Right kidney (tissue), 1 donor: ENCODE results near the gene ATE1.
"Not testable (repeated sequence)": the region's sequence is repeated elsewhere in the genome, so short reads cannot be mapped to it uniquely, and the experiment has no call there.

Experiments used
- DNase-seq: peaks from one replicate; pipeline ENCODE4 v3.0.0-alpha.2; 2016

ATE1 gene

DNA sequence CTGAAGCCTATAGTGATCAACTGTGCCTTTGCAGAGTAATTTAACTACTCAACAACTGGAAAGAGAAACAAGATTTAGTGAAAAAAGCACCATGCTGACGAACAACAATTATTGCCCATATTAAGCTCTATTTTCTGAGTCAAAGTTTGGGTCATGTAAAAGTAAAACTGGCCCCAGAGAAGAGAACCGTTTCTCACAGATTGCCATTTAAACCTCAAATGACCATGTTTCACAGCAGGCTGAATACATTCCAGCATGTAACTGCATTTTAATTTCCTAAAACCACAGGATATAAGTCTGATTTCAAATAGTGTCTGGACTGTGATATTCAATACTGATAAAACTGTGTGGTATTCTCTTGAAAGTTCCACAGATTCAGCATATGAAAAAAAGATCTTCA, 140.7 kb downstream of the ATE1 start:
- no peak for DNase-seq

DNA sequence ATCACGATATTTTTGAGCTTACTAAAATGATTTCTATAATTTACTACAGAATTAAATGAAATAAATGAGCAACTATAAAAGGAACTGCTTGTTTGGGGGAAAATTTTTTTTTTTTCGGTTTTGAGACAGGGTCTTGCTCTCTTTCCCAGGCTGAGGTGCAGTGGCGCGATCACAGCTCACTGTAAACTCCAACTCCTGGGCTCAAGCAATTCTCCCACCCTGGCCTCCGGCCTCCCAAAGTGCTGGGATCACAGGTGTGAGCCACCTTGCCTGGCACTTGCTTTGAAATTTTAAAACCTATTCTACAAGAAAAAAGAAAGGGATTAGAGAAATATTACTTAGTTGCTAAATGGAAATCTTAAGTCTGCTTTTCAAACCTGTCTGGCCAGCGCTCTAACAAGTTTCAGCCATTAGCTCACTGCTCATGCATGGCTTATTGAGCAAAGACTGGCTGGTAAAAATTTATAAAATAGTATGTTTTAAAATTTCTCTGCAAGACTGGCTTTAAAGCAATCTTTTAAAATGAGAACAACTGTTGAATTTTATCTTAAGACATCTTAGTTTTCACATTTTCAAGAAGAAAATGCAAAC, 144.0 kb downstream of the ATE1 start:
- DNase-seq, result no peak

DNA sequence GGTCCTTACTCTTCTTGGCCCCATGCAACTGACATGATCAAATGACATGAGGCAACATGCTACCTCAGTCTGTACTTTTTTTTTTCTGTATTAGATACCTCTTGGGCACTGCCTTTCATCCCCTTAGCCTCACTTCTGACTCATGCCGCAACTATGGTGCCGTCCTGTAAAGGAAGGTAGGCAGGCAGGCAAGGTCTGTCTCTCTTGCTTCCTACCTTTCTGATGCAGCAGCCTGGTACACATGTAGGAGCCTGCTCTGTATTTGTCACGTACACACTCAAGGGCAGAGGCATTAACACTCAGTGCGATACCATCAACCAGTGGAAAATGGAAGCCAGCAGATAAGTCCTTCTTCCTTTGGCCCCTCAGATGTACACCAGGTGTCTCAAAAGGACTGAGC, 146.7 kb downstream of the ATE1 start:
- DNase-seq, result no peak

DNA sequence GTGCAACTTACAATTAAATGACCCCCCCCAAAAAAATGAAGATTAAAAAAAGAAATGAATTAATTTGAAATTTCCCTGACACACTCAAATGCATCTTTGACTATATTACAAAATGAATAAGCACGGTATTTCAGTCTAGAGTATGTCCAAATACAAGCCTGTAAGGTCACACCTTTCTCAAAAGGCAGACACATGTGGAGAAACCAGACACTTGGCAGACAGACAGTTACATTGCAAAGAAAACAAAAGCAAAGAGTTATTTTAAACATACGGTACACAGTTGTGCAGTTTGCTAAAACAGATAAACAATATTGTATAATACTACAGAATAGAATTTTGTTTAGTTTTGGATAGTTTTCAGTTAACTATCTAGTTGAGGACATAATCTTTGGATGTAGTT, 153.0 kb downstream of the ATE1 start:
- no peak for DNase-seq

DNA sequence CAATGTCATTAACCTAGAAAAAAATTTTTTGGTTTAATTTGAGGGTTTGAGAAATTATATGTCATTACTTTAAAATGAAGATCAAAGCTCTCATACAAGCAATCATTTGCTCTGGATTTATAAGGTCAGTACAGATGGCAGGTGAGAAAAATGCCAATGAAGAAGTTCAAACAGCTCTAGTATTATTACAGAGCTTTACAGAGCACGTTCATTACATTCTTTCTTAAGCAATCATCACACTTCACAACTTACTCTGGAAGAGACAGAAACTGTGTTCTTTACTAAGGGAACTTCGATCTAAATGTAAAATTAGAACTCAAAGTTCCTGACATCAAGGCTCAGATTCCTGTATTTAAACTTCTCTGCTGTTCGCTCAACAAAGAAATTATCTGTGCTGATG, 153.4 kb downstream of the ATE1 start:
- DNase-seq, result no peak

DNA sequence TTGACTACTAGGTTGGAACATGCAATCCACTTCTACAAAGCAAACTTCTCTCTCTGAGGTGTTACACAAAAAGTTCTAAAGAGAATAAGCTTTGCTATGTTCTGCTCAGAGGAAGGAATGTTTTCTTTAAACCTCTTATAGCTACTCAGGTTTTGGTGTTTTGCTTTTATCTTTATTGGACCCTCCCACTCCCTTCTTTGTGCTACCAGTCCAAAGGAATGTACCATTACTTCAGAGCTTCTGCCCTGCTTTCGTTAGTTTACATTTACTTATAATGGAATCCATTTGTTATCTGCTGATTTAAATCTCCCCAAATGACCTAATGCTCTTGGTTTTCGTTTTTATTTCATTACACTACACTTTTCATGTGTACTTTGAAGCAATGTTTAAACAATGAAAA, 154.9 kb downstream of the ATE1 start:
- no peak for DNase-seq

DNA sequence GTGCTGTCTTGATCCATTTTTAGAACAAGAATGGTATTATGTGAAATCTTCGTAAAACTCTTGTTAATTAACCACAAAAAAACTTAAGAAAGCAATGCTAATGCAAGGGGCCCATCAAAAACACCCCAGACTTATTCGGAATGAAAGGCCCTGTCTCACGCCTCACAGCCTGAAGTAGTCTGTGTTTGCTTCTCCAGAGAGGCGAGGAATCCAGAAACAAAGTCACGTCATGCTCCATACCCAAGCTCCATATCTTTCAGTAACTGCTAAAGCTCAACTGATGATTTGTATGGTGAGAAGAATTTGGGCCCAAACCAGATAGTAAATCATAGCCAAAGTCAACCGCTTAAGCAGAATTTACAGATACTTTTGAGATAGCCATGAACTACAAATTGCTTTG, 155.4 kb downstream of the ATE1 start:
- no peak for DNase-seq

DNA sequence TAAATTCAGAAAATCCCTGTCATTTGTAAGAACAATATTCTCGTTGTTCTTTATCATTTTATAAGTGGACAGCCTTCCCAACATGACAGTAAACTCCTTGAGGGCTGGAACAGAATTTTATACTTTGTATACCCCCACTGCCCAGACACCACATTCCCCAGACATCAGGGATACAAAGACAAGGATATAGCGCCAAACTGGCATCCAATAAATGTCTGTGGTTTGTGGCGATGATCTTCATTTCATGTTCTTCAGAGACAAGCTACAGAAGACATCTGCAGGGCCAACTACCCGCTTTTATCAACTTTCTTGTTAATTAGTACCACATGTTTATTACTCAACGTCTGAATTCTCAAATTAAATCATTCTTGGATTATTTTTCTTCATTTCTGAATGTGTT, 155.9 kb downstream of the ATE1 start:
- no peak for DNase-seq

DNA sequence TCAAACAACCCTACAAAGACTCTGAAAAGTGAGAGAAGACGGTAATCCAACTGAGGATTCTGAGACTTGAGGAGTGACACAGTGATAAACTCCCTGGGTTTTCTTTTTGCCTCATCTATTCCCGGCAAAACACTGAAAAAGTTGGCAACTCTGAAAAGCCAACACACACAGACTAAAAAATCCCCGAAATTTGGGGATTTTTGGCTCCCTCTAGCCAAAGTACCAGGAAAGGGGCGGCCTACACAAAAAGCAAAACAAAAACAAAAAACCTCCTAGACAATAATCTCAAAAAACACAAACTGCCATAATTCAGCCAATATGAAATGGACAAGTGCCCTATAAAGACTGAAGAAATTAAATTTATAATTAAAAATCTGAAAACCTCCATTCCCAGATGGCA, 161.4 kb downstream of the ATE1 start:
- no peak for DNase-seq

DNA sequence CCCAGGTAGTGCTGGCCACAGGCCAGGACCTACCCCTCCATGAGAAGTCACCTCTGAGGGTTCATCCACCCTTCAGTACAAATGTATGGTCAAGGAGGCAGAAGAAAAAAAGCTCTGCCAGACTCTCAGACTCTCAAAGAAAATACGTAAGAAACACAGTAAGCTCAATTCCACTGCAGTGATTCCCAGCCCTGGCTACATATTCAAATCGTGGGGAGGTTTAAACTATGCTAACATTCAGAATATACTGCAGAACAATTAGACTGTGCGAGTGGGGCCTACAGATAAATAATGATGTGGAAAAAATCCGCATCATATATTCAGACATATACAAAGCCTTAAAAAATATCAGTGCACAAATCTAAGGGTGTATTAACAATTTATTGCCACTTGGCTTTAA, 162.6 kb downstream of the ATE1 start:
- no peak for DNase-seq

DNA sequence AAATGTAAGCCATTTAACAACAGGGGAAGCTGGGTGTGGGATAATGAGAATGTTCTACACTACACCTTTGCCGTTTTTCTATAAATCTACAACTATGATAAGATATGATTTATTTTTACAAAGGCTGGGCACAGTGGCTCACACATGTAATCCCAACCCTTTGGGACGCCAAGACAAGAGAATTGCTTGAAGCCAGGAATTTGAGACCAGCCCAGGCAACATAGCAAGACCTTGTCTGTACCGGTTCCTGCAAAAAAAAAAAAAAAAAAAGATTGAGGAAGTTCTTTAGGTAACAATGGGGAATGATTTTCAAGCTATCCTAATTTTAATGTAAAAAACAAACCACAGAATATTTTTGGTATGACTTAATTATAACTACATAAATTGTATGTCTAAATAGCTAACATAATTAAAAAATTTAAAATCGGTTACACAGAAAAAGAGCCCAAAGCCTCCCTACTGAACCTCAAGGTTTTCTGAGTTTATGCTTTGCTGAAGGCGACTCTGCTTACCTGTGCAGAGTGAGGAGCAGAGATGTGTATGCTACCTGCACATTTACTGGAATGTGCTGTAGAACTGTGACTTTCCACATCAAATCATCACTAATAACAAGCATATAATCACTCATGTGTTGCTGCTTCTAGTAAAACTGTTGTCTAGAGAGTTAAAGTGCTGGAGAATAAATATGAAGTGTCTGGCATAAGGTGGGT, 163.4 kb downstream of the ATE1 start:
- no peak for DNase-seq

DNA sequence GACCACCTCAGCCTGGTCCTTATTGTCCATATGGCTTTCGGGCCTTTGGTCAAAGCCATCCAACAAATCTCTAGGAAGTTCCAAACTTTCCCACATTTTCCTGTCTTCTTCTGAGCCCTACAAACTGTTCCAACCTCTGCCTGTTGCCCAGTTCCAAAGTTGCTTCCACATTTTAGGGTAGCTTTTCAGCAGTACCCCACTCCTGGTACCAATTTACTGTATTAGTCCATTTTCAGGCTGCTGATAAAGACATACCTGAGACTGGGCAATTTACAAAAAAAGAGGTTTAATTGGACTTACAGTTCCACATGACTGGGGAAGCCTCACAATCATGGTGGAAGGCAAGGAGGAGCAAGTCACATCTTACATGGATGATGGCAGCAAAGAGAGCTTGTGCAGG, 170.6 kb downstream of the ATE1 start:
- DNase-seq, result not testable (repeated sequence)

DNA sequence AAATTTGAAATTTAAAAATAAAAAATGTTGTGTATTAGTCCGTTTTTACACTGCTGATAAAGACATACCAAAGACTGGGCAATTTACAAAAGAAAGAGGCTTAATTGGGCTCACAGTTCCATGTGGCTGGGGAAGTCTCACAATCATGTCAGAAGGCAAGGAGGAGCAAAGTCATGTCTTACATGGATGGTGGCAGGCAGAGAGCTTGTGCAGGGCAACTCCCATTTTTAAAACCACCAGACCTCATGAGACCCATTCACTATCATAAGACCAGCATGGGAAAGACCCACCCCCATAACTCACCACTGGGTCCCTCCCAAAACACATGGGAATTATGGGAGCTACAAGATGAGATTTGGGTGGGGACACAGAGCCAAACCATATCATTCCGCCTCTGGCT, 172.3 kb downstream of the ATE1 start:
- not testable (repeated sequence) for DNase-seq

DNA sequence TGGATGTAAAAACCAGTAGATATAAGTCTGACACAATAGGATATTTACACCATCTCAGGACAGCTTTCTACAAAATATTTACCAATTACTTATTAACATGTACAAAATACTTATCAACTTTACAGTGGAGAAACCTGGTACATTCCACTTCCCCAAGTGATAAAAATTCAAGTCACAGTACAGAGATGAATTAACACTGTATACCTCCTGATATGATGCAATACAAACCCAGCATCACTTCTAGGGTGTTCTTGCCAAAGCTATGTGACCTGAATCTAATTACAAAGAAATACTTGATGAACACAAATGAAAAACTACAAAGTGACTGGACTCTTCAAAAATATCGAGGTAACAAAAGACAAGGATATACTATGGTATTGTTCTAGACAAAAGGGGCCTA, 173.2 kb downstream of the ATE1 start:
- no peak for DNase-seq

DNA sequence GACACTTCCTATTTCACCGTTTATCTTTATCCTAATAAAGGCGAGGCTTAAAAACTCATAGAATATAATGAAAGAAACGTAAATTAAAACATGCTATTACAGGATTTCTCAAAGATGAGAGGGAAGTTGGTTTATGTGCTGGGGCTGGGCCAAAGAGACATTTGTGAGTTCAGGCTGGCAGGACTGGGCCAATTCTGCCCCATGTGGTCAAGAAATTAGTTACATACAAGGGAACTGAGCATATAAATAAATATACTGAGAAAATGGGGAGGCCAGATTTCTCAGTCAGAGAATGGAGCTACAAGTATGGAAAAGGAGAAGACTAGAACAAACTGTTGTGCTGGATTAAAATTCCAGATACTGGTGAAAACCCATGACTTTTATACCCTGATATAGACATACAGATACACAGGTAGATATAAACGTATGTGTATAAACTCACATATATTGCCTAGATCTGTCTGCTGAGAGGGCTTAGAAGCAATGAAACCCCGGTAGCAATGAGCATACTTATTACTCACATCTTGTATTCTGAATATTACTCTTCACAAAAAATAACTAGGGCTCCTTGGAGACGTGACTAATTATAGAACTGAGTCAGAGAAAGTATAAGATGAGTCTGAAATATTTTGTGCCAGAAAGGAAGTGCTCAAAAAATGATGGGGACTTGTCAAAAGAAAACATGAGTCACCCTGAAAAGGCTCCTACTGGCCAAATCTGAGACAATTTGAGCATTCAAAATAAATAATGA, 173.9 kb downstream of the ATE1 start:
- DNase-seq, result no peak

DNA sequence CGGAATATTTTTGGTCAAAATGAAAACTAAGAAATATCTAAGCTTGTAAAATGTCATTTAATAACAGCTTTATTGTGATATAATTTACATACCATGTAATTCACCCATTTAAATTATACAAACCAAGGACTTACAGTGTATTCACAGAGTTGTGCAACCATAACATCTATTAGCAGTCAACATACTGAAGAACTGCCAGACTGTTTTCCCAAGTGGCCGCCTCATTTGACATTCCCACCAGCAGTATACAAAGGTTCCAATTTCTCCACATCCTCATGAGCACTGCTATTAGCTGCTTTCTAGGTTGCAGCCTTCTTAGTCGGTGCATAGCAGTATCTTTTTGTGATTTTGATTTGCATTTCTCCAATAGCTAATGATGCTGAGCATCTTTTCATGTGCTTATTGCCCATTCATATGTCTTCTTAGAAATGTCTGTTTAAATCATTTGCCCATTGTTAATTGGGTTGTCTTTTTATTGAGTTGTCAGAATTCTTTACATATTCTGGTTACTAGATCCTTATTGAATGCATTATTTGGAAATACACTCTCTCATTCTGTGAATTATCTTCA, 176.6 kb downstream of the ATE1 start:
- no peak for DNase-seq

DNA sequence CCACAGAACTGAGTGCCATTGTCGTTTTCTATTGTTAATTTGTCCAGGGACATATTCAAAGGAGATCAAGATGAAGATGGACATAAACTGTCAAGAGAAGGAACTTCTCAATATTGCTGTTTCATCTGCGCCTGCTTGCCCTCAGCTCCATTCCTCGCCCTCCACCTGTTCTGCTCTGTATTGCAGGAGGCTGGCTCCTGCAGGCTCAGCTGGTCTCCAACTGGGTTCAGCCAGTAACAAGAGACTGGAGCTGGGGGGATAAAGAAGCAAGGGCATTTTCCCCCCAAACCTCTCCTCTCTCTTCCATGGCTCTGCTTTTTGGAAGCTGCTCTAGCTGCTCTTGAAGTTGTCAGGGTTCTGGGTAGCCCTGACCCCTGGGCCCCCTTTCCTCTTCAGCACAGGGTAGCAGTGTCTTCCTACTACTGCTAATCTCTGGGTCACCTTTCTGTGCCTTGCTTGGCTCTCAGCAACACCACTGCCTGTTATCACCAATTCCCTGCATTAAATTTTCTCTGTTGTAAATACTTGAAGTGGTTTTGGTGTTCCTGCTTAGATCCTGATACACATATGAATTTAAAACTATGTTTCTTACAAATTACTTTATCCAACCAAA, 180.6 kb downstream of the ATE1 start:
- no peak for DNase-seq

DNA sequence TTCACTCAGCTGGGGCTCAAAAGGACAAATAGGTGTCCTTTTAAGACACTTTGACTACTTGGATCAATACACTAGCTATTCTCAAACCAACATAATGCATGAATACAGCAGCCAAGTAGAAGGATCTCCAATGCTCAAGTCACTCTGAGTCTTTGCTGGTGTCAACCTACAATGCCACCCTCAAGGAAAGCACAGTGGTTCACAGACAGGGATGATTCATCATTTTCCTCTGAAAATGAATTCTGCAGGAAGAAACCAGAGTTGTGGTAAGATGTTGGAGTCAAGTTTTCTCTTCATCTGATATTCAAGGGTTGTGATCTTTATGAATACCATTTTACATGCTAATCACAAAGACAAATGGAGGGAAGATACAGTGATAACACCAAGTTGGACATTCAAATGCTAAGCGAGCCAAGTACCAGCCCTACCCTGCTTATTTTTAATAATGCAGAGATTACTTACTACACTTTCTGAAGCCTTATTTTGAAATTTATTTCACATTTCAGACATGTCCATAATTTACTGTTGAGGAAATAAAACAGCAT, 186.5 kb downstream of the ATE1 start:
- no peak for DNase-seq

DNA sequence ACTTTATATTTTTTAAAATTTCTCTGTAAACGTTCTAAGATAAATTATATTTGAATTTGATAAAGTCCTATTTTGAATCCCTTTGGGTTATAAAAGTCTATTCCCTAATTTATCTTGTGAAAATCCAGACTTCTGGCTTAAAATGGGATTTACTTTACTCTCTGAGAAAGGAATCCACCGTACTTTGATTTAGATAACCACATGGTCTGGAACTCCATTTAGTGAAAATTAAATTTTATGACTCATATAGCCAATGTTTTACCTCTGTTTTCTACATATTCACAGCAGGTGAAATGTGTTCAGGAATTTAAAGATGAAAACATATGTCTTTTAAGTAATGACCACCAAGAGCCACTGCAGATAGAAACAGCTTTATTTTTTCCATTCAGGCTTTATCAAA, 187.8 kb downstream of the ATE1 start:
- DNase-seq, result no peak

DNA sequence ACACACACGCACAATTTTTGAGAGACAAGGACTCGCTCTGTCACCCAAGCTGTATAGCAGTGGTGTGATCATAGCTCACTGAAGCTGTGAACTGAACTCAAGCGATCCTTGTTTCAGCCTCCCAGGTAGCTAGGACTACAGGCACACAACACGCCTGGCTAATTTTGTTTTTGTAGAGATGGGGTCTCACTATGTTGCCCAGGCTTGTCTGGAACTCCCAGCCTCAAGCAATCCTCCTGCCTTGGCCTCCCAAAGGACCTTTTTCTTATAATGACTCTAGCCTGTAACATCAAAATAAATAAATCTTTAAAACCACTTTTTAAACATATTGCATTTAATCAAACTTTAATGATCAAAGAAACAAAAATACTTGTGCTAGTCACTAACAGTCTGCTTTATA, 188.7 kb downstream of the ATE1 start:
- DNase-seq, result no peak

DNA sequence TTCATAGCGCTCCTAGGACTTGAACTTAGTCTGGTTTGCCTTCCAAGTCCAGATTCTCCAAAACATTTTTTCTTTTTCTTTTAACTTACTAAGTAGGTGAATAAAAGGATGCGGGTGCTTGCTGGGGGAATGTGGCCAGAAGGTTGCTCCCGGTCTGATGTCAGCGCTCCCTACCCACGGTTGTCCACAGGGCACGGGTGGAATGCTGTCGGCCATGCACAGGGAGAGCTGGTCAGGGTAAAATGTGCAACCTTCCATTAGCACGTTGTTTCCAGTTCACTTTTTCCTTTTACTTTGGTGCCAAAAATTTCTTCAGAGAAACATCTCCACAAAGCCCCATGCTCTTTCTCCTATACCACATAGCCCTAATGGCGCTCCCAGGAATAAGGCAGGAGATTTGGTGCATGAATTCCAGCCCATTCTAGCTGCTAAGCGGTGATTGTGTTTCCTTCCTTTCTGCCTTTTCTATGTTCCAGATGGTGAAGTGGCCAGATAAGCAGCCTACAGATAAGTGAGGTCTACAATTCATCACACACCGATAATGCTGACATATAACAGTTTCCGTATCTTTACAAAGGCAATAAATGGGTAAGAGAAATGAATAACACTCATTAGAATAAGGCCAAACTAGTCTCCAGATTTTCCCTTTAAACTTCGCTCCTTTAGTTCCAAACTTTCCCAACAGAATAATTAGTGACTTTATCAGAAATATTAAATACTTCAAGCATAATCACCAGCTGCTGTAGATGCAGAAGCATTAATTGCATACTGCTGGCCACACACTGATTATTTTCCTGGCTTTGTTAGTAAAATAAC, 191.3 kb downstream of the ATE1 start:
- DNase-seq, result no peak

DNA sequence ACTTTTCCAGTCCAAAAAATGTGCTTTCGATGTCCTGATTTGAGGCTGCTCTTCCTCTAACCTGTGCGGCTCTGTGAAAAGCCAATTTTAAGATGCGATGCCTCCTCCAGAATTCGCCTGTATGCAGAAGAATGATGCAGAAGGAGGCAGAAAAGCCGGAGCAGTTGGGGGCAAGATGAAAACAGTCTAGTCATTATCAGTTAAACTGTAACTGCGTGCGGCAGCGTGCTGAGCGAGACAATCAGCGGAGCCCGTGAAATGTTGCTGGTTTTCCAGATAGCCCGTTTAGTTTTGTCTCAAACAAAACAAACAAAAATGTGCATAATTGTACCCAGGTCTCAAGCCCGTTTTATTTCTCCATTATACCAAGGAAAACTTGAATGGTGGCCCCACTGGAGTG, 192.6 kb downstream of the ATE1 start:
- no peak for DNase-seq
